Erythroblast (primary cell): ENCODE data around the gene PDE1C.
"Not testable (repeated sequence)": the region's sequence is repeated elsewhere in the genome, so short reads cannot be mapped to it uniquely, and the experiment has no call there.

ENCODE experiments used
- DNase-seq, 2 experiments: peaks; one replicate each; lab custom pipeline; 2025; lab: John Stamatoyannopoulos, UW
- GATA1 ChIP-seq: IDR thresholded peaks from 2 replicates; pipeline ENCODE4 v1.6.1; 2011; ENCODE audit warnings: low read depth, mild to moderate bottlenecking, control low read depth, low read length, moderate library complexity
- POLR2A ChIP-seq: IDR thresholded peaks from 2 replicates; pipeline ENCODE4 v1.6.1; 2011; ENCODE audit warnings: mild to moderate bottlenecking, low read length

The PDE1C gene

DNA sequence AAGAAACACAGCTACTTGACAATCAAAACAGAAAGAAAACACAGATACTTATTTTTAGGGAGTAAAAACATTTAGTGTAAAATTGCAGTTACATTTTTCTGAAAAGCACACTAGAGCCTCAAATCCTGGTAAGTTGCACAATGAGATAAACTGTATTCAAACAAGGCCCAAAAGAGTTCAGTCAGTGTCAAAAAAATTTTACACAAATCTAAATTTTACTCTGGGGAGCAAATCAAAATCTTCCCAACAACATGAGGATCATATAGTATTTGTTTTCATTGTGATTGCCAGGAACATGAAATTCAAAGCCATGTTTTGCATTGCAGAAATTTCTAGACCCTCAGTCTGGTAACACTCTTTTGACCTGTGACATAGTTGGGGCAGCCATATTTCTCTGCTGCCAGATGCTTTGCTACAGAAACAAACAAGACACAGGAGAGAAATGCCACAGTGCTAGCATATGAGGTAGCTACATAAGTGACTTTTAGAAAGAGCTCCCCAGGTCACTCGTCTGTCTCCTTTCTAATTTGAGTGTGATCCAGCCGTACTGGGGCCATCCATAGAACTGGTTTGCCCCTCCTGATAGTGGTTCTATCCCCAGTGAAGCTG is 49.6 kb downstream of the PDE1C start:
- TF ChIP-seq POLR2A (no peak), GATA1 (no peak)
- DNase-seq = no peak

DNA sequence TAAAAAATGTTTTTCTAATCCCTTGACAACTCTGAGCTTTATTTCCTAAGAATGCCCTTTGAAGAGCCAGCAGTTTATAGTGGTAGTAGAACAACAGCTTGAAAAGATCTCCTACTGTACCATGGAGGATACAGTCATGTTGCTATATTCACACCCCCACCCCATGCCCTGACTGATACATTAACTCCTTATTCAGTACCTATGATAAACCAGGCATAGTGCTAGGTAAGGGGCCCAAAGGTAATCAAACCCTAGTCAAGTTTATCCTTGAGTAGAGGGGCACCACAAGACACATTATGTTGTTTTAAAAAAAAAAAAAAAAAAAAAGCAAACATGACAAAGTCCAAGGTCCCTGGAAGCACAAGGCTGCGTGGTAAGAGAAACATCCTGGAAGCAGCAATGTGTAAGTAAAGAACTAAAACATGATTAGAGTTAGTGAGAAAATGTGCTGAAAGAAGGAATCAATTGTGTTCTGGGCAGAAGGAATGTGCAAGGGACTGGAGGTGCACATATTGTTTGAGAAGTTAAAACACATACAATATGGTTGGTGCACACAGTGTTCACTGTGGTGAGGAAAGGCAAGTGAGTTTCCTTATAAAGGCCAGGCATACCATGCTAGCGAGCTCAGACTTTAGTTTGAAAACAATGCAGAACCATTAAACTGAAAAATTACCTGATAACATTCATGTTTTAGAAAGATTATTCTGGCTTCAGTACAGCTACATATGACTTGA is 51.2 kb downstream of the PDE1C start:
- no peak for DNase-seq
- TF ChIP-seq POLR2A (no peak), GATA1 (no peak)

DNA sequence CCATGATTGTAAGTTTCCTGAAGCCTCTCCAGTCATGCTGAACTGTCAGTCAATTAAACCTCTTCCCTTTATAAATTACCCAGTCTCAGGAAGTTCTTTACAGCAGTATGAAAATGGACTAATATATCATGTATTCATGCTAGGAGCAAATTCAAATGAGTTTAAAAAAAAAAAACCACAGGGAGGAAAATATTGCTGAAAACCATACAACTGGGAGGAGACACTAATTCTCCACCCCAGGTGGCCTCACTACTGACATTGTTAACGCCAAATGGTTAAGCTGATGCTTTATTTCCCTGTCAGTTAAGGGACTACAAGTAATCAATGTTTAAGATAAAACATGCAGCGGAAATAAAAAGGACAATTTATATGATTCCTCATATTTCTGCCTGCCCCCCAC is 55.1 kb downstream of the PDE1C start:
- DNase-seq = no peak

DNA sequence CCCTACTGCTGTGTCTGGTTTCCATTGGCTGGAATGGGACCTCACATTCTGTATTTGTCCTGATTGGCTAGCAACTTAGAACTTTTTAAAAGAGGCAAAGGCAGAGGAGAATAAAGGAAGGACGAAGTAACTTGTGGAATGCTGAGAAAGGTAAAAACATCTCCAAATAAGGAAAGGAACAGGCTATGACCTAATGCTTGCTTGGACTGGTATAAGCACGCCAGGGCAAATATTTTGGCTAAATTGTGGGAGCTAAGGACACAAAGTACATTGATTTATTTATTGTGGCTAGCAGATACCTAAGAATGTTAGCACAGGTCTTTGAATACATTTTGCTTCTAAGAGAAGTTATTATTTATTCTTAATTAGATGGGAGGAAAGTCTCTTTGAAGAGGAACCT is 56.7 kb downstream of the PDE1C start:
- not testable (repeated sequence) for DNase-seq

More for the DNA sequence above, 55.1 kb downstream of the PDE1C start:
- no peak for TF ChIP-seq GATA1

DNA sequence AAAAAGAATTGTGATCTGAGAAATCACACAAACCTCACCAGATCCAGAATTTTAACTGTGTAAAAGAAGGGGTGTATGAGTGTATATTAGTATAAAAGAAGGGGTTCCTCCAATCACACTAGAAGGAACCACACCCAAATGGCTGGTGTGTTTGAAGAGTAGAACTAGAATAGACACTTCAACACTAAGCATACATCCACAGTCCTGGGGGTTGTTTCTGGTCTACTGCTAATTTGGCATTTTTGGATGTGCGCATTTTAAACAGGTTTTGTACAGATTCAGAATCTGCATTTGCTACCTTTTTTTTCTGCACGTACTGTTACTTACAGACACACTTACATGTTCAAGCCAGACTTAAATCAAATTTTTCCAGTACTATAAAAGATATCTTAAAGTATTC is 64.6 kb downstream of the PDE1C start:
- no peak for TF ChIP-seq POLR2A
- no peak for TF ChIP-seq GATA1
- DNase-seq = no peak

DNA sequence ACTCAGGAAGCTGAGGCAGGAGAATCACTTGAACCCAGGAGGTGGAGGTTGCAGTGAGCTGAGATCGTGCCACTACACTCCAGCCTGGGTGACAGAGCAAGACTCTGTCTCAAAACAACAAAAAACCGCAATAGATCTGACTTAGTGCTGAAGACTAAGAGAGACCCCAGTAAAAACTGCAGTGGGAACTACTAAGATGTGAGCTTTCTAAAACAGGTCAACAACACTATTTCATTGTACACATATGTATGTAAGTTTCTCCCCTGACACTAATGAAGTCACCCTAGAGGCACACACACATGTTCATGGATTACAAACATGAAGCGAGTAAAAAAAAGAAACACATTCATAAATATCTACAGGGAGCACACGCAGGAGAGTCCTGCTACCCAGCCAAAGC is 68.3 kb downstream of the PDE1C start:
- DNase-seq = no peak
- TF ChIP-seq GATA1 (no peak), POLR2A (no peak)

DNA sequence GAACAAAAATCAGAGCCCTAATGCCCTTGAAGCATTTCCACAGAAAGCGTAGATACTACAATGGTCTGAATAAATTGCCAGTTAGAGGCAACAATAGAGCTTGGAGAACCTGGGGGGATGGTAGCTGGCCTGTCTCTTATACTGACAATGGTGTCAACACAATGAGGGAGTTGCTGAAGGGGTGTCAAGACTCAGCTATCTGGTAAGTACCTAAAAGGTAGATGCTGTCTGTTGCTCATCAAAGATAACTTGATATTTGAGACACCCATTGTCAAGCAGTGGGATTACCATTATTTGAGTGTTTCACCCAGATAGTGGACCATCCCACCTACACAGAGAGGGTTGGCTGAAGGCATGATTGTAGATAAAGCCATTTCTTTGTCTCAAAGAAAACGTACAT is 72.8 kb downstream of the PDE1C start:
- no peak for TF ChIP-seq GATA1
- TF ChIP-seq POLR2A = no peak
- no peak for DNase-seq

DNA sequence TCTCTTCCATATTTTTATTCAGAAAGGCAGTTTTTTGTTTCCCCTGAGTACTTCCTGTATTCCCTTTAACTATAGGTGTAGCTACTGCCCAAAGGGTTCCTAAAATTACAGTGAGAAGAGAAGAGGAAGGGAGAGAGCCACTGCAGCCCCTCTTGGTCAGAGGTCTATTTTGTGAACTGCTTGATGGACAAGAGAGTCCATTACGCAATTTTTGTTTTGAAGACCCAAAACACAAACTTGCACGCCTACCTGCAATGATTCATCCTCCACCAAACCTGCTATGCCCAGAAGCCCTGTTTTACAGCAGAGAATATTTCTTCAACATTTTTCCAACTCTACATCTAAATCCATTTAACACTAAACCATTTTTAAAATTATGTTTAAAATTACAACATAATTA is 75.1 kb downstream of the PDE1C start:
- DNase-seq = no peak
- TF ChIP-seq POLR2A = no peak
- TF ChIP-seq GATA1 = no peak

DNA sequence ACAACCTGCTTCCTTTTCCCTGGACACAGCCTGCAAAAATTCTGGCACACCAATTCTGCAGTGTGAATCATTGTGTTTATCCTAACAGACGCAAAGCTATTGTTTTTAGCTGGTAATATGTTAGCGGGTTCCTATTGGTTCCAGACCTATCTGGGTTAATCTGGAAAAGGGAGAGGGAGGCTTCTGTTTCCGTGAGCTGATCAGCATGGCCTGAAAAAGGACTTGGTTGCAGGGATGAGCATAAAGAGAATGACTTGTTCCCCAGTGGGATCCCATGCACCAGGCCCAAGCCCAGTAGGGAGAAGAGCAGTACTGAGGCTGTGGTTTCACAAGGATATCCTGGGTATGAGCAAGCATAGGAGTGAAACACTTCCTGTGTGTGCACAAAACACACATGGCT is 78.4 kb downstream of the PDE1C start:
- TF ChIP-seq POLR2A (no peak), GATA1 (no peak)
- DNase-seq = no peak

DNA sequence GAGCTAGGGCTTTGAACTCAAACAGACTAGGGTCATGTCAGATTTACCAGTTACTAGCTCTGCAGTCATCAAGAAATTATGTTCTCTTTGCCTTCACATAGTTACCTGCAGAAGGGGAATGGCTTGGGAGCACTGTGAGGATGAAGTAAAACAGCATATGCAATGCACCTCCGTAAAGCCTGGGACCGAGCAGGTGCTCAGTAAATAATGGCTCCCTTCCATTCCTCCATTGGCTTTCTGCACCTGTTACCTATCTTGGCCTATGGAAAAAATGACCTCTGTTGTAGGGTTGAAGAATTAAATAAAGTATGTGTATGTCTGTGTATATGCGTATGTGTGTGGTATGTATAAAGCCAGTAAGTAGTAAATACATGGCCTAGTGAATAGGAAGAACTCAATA is 78.8 kb downstream of the PDE1C start:
- no peak for TF ChIP-seq GATA1
- no peak for TF ChIP-seq POLR2A
- DNase-seq = no peak

DNA sequence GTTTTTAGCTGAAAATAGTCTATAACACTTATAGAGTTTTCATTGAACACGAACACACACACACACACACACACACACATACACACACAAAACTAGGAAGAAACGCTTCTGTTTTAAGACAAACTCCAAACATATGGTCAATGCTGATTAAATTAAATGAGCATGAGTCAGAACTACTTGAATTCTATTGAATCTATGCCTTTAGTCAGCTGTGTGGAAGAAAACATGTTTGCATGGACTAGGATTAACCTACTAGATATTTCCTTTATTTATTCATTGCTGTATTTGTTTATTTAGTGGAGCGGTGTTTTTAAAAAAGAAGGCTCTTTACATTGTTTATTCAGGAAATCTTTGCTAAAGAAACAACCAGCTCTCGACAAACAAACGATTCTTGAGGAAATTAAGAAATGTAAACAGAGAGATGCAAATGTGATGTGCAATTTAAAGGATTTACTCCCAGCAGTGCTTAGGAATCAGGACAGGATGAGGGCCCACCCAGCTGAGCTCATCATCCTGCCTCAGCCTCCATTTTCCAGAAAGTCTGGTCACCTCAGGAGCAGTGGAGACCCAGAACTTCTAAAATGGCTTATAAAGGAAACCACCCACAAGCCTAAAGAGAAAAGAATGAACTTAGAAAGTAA is 83.2 kb downstream of the PDE1C start:
- TF ChIP-seq GATA1 (no peak), POLR2A (no peak)
- no peak for DNase-seq

DNA sequence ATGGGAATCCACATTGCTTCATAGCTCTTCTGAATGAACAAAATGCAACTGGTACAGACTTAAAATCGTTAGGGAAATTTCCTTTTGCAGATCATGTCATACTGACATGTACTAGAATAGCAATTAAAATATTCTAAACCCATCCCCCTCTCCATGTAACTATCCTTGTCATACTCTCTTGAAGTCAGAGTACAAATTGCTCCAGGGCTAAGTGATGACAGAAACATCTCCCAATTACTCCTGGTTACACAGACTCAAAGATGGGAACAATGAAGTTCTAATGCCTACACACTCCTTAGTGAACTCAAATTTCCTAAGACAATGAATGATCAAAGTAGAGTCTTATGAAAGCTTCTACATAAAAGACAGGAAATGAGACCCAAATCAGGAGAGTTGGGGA is 87.2 kb downstream of the PDE1C start:
- DNase-seq = no peak
- TF ChIP-seq GATA1 (no peak), POLR2A (no peak)

DNA sequence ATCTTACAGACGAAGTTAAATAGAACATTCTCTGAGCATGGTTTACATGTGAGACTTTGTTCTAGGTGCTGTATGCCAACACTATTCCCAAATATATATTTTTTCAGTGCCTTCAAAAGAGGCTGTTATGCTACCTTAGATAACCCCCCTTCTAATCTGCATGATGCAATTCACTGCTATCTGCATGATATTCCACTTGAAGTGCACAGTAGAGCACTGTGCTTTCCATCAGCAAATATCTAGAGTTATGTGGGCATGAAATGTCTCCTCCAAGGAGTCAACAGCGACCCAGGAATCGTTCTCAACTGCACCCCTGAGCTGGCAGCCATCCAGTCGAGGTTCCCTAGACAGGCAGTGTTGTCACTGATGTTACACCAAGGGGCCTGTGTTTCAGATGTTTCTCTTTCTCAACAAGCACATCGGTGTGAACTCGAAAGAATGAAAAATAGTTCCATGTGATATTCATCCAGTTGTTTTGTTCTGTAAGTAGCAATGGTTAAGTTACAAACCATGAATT is 88.3 kb downstream of the PDE1C start:
- DNase-seq = no peak
- TF ChIP-seq GATA1 = no peak
- no peak for TF ChIP-seq POLR2A

DNA sequence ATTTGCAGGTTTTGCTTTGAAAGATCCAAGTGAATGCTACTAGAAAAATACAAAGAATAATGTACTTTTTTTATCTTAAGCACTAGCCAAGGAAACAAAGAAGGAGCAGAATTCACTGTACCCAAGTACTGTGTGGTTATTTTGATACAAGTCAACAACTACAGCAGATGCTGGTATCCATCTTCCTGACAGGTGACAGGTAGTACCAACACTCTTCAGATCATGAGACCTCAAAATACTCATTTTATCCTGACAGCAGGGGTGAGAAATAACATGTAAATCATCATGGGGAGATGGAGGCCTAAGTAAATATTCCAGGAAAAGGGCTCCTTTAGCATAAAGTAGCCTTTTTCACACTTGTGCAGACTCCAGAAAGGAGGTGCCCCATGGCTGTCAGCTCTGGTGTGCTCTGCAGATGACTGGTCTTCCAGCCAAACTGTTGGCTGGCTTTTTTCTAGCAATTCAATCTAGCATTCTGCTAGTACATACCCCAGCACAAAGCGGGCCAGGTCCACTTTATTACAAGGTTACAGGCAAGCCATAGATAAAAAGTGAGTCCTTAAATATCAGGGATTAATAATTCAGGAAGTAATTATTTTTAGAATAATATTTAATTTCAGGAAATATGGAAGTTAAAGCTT is 90.4 kb downstream of the PDE1C start:
- TF ChIP-seq POLR2A = no peak
- no peak for TF ChIP-seq GATA1
- no peak for DNase-seq
